Activated CD4-positive, alpha-beta T cell treated with anti-CD3 and anti-CD28 coated beads, Interleukin-2, amount 50 U/mL, for 24 hours (primary cell): ENCODE results near the gene HAND2.

Experiments used
- DNase-seq, 2 donors: peaks; one replicate each; pipeline ENCODE4 v3.0.0-alpha.2; 2020; ENCODE audit warnings: low read depth in 1 of 2, low spot score in 1 of 2

The HAND2 gene

GRCh38 chr4:173503330-173504180 is 26.5 kb downstream of the HAND2 start:
- no peak for DNase-seq

DNA sequence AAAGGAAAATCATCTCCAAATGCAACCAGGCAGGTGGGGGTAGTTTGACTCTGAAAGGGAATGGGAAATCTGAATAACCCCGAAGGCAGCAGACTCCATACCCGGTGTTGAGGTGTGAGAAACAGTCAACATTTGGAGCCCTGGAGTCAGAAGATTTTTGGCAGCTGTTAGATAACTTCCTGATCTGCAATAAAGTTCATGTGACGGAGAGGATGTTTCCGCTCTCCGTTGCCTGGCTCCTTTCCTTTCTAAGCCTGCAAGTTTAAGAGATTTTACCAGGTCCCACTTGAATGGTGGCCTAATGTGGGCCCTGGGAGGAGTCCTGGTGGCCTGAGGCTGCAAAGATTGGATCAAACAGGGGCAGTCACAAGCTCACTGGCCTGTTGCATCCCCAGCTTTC is 27.7 kb downstream of the HAND2 start:
- DNase-seq: no peak

GRCh38 chr4:173501592-173502150 is 28.4 kb downstream of the HAND2 start:
- DNase-seq: no peak

- no peak for DNase-seq
Observed at GRCh38 chr4:173500841-173501591, 29.0 kb downstream of the HAND2 start.

DNA sequence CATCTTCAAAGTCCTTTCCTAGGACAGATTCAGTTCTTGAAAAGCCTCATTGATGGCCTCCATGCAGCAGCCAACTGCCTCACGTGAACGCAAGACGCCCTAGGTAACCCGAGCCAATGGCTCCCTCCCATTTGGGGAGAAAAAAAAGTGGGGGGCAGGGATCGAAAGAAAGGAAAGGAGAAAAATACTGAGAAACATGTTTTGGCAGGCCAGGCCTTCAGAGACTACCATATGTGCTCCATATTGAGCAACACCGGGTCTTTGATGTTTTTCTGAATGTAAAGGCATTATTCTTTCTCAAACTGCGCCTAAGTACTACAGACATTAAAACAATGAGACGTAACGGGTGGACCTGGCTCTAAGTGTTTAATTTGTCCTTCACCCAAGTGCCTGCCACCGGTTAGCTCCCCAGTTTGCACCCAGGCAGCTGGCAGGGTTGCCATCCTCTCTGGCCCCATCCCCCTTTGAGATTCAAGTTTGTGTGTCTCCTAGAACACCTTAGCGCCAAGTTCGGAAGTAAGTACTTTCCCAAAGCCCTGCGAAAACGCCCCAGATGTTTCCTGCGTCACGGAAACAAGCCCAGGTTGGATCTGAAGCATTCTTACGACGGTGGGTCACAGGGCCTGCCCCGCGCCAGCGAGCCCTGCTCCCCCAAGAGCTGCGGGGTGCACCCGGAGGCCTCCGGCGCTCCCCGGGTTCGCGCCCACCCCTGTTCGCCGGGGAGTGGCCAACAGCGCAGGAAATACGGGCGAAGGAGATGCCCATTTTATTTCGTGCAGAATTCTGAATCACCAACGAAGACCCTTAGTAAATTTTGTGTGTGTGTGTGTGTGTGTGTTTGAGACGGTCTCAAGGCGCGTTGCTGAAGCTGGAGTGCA is 30.1 kb downstream of the HAND2 start:
- no peak for DNase-seq

GRCh38 chr4:173498771-173499170 is 31.3 kb downstream of the HAND2 start:
- no peak for DNase-seq

DNA sequence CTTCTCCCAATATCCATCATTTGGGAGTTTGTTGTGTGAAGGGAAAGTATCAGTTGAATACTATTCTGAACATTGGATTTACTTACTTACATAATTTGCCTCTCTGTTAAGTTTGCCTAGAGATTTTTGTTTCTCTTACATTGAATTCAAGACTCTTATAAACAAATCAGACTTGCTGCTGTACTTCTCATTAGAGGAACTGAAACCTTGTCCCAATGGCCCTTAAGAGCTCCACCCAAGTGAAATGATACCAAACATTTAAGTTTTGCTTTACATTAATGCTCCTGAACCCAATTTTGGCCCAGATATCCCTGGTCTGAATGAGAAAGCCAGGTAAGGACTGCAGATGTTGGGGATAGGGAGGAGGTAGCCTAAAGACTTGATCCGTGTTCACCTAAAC is 32.0 kb downstream of the HAND2 start:
- no peak for DNase-seq

DNA sequence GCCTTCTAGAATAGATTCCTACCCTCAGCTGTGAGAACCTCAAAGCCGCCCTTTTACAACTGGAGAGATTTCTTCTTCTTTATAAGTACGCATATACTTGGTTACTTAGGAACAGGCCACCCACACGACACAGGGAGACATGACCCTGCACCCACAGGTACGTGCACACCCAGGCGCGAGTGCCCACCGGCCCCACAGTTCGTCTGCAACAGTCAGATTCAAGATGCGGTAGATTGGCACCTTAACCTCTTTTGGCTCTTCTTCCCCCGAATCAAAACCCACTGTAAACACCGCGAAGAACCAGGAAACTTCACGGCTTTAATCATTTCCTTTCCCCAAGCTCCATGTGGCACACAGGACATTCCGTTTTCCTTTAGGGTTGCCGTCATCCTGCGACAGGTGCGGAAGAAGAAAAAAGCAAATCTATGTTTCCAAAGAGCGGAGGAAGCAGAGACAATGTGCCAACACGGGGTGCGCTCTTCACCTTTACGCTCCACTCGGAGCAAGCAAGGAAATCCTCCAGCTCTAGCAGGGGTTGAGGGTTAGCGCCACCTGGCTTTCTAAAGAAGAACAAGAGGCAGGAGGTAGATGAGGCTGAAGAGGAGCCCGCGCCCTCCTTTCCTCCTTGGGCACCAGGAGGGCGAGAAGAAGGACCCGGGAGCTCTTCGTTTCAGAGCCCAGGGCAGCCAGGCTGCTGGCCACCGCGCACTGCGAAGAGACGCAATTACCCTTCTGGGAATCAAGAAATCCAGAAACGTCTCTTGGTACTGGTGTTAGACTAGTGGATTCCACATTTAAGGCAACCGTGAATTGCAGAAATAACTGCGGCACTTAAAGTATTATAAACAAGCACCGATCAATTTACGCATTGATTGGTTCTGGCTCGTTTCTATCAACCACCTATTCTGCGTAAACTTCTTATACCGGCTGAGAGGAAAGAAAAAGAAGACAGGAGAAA is 35.7 kb downstream of the HAND2 start:
- peak in 1 of 2 donors; percentile 45 for DNase-seq

- no peak for DNase-seq
Observed at GRCh38 chr4:173493041-173493440, 37.0 kb downstream of the HAND2 start.

GRCh38 chr4:173492315-173492714 is 37.7 kb downstream of the HAND2 start:
- no peak for DNase-seq

GRCh38 chr4:173490817-173491528 is 39.1 kb downstream of the HAND2 start:
- no peak for DNase-seq

- no peak for DNase-seq
Observed at GRCh38 chr4:173490256-173490655, 39.8 kb downstream of the HAND2 start.

- DNase-seq: no peak
Observed at GRCh38 chr4:173489514-173489913, 40.5 kb downstream of the HAND2 start.

GRCh38 chr4:173488656-173489055 is 41.4 kb downstream of the HAND2 start:
- no peak for DNase-seq

GRCh38 chr4:173488074-173488473 is 42.0 kb downstream of the HAND2 start:
- DNase-seq: no peak

DNA sequence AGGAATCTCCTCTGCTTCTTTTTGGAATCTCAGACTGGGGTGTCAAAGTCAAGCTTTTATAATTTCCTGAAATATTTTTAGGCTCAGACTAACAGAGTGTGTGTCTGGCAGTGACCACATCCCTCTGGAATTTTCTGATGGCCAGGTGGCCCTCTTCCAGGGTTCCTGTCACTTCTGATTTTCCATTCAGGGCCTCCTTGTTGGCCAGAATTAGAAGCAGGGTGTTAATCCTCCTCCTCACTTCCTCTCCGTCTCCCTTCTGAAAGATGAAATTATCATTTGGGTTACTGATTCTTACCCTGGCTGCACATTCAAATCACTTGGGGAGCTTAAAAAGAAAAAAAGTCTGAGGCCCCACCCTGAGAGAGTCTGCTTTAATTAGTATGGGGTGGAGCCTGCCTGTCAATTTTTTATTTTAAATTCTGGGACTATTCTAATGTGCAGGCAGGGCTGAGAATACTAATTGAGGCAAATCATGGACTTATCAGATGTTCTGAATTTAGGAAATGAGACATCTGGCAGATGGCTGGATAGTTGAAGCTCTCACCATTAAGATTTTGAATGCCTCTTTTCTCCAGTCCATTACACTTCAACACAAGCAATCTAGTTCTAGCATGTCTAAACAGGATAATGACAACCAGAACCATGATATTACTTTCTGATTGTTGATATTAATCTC is 43.2 kb downstream of the HAND2 start:
- DNase-seq: no peak

GRCh38 chr4:173485164-173485563 is 44.9 kb downstream of the HAND2 start:
- no peak for DNase-seq

DNA sequence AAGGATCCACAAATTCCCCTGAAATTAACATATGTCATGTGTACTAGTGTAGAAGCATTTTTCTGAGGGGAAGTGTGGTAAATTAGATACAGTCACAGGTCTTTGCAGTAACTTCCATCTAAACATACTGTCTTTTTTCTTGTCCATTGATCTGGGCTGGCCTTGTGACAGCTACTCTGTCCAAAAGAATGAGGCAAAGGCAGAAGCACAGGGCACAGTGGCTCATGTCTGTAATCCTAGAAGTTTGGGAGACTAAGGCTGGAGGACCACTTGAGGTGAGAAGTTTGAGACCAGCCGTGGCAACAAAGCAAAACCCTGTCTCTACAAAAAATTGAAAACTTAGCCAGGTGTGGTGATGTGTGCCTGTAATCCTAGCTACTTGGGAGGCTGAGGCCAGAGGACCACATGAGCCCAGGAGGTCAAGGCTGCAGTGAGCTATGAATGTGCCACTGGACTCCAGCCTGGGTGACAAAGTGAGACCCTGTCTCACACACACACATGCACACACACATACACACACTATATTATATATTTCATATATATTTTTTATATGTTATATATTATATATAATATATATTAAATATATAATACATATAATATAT is 47.6 kb downstream of the HAND2 start:
- DNase-seq: no peak
